ENCODE data around the gene ACADS. TPM values are rescaled to one million over a fixed set of nuclear protein-coding genes. Genes with fewer than 3 reads are reported as not detected.

ACADS gene
- total RNA-seq, 1 donor, result 10.5 TPM

DNA sequence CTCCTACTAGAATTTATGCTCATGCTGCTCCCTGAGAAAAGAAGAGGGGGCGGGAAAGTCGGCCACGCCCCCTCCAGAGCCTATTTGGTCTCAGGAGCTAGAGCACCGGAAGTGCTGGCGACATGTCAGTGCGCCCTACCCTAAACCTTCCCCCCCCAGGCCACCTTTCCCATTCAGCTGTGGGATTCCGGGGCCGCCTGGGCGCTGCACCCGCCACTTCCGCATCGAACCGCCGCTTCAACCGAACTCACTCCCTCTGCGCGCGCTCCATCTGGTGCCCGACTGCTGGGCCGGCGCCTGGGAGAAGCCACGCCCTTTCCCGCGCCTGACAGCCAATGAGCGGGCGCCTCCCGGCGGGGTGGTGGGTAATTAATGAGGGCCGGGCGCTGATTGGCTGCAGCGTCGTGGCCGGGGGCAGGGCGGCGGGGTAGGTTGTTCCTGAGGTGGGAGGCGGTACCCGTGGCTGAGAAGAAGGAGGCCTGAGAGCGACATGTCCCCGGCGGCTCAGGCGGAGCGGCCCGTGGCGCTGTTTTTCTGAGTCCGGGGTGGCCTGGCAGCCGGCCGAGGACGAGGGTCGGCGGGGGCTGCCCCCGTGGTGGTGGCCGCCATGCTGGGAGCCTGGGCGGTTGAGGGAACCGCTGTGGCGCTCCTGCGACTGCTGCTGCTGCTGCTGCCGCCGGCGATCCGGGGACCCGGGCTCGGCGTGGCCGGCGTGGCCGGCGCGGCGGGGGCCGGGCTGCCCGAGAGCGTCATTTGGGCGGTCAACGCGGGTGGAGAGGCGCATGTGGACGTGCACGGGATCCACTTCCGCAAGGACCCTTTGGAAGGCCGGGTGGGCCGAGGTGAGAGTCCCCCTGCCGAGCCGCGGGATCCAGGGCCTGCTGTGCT is 38.7 kb upstream of the ACADS start, which contains the start of gene MLEC:
MLEC (plus strand) TSS at position 460 of the 888 bp plus-strand sequence; CDS start at position 608, 148 bp downstream.
- Histone ChIP-seq H3K27ac (ENCODE audit: low read depth, low read length) (peak within 1 kb of the TSS; percentile 97), H3K4me1 (ENCODE audit: insufficient read depth, low read length) (peaks cover 28% of the 10 kb centered on the region), H3K4me3 (ENCODE audit: insufficient read depth, low read length) (peak within 1 kb of the TSS; percentile 91), H3K79me2 (ENCODE audit: insufficient read depth, low read length) (peaks cover 49% of the 10 kb centered on the region), H4K20me1 (ENCODE audit: insufficient read depth, low read length) (peaks cover 40% of the 10 kb centered on the region), H3K27me3 (ENCODE audit: insufficient read depth, low read length) (no peaks in the 10 kb centered on the region), H2AFZ (ENCODE audit: low read length) (peak within 1 kb of the TSS; percentile 96), H3K4me2 (ENCODE audit: insufficient read depth, low read length) (peak within 1 kb of the TSS; percentile 92), H3K36me3 (ENCODE audit: insufficient read depth, low read length) (no peaks in the 10 kb centered on the region), H3K9me3 (ENCODE audit: low read depth, low read length) (no peaks in the 10 kb centered on the region)
- DNase-seq (ENCODE audit: insufficient read length, low spot score, missing footprints), result peak; percentile 100
- TF ChIP-seq, protein P1, sequence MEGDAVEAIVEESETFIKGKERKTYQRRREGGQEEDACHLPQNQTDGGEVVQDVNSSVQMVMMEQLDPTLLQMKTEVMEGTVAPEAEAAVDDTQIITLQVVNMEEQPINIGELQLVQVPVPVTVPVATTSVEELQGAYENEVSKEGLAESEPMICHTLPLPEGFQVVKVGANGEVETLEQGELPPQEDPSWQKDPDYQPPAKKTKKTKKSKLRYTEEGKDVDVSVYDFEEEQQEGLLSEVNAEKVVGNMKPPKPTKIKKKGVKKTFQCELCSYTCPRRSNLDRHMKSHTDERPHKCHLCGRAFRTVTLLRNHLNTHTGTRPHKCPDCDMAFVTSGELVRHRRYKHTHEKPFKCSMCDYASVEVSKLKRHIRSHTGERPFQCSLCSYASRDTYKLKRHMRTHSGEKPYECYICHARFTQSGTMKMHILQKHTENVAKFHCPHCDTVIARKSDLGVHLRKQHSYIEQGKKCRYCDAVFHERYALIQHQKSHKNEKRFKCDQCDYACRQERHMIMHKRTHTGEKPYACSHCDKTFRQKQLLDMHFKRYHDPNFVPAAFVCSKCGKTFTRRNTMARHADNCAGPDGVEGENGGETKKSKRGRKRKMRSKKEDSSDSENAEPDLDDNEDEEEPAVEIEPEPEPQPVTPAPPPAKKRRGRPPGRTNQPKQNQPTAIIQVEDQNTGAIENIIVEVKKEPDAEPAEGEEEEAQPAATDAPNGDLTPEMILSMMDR (IDR thresholded peaks at IDR 0.05; ENCODE audit: extremely low read depth, low read depth, low read length), result no peak

DNA sequence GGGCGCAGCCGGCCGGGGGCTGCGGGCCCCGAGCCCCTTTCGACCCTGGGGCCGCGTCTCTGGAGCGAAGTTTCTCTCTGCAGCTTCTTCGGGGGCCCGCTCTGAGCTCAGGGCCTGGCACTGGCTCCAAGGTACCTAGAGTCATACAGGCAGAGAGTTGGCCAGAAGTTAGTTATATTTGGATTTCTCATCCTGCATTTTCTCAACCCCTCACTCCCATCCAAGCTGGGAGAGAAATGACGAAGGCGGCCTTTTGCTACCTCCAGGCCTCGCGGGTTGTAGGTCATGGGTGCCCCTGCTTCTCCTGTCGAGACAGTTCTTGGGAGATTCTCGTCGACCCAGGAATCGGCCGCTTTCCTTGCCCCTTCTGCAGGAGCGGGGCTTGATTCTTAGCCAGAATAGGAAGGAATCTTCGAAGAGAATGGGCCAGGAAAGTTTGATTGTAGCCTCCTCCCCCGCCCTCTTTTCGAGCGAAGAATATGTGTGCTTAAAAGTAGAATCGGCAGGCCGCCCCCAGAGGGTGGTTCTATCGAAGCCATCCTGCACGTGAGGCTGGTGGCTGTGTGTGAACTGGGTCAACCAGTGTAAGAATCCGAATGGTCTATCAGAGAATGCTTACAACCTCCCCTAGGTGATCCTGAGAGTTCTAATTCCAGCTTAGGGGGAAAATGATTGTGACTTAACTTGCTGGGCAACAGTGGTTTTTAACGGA is 37.9 kb upstream of the ACADS start:
- Histone ChIP-seq H4K20me1 (ENCODE audit: insufficient read depth, low read length) (peaks cover 48% of the 10 kb centered on the region), H3K27me3 (ENCODE audit: insufficient read depth, low read length) (no peaks in the 10 kb centered on the region), H3K4me3 (ENCODE audit: insufficient read depth, low read length) (peak overlapping the region; percentile 91), H2AFZ (ENCODE audit: low read length) (peak overlapping the region; percentile 58), H3K27ac (ENCODE audit: low read depth, low read length) (peak overlapping the region; percentile 97), H3K9me3 (ENCODE audit: low read depth, low read length) (no peaks in the 10 kb centered on the region), H3K4me2 (ENCODE audit: insufficient read depth, low read length) (peak overlapping the region; percentile 91), H3K79me2 (ENCODE audit: insufficient read depth, low read length) (peaks cover 57% of the 10 kb centered on the region), H3K36me3 (ENCODE audit: insufficient read depth, low read length) (no peaks in the 10 kb centered on the region), H3K4me1 (ENCODE audit: insufficient read depth, low read length) (peaks cover 28% of the 10 kb centered on the region)
- no peak for DNase-seq (ENCODE audit: insufficient read length, low spot score, missing footprints)
- TF ChIP-seq, protein P1 (IDR thresholded peaks at IDR 0.05; ENCODE audit: extremely low read depth, low read depth, low read length), result no peak

DNA sequence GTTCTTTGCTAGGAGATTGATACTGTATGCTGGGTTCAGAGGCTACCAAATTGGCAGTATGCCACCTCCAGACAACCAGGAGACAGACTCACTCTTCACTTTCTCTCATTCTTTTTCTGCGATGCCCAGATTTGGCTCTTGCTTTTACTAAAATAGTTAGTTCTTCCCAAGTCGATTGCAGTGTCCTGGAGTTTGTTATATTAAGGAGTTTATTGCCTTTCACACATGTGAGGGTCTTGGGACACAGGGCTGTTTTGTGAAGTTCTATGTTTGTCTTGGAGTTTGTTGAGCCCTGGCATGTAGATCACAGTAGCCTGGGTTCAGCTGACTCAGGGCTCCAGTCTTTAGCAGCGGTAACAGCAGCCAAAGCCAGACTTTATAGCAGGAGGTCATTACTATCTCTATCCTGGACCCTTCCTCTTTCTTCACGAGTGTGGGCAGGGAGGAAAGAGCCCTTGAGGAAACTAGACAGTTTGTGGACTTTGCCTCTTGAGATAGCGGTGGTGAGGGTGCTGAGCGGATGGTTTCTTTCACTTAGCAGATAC is 37.0 kb upstream of the ACADS start:
- Histone ChIP-seq H4K20me1 (ENCODE audit: insufficient read depth, low read length) (peaks cover 55% of the 10 kb centered on the region), H3K27ac (ENCODE audit: low read depth, low read length) (peak overlapping the region; percentile 97), H2AFZ (ENCODE audit: low read length) (peak overlapping the region; percentile 5), H3K4me2 (ENCODE audit: insufficient read depth, low read length) (peak overlapping the region; percentile 91), H3K36me3 (ENCODE audit: insufficient read depth, low read length) (no peaks in the 10 kb centered on the region), H3K79me2 (ENCODE audit: insufficient read depth, low read length) (peaks cover 66% of the 10 kb centered on the region), H3K27me3 (ENCODE audit: insufficient read depth, low read length) (no peaks in the 10 kb centered on the region), H3K4me1 (ENCODE audit: insufficient read depth, low read length) (peaks cover 28% of the 10 kb centered on the region), H3K4me3 (ENCODE audit: insufficient read depth, low read length) (peak overlapping the region; percentile 91), H3K9me3 (ENCODE audit: low read depth, low read length) (no peaks in the 10 kb centered on the region)
- DNase-seq (ENCODE audit: insufficient read length, low spot score, missing footprints), result no peak
- TF ChIP-seq, protein P1 (IDR thresholded peaks at IDR 0.05; ENCODE audit: extremely low read depth, low read depth, low read length), result no peak
